Activated CD8-positive, alpha-beta memory T cell treated with anti-CD3 and anti-CD28 coated beads for 1 hour (primary cell): ENCODE data around the gene PHACTR2.
A peak's percentile ranks its signal among the peaks of the same experiment; 100 is the strongest.
"Not testable (repeated sequence)": the region's sequence is repeated elsewhere in the genome, so short reads cannot be mapped to it uniquely, and the experiment has no call there.

Experiments used
- DNase-seq, 2 donors: peaks; one replicate each; pipeline ENCODE4 v3.0.0-alpha.2; 2020; ENCODE audit warnings: low read depth in 1 of 2; ENCODE audit errors: extremely low read depth in 1 of 2

PHACTR2 gene

GRCh38 chr6:143677891-143678791 lies at the start of gene PHACTR2:
Gene PHACTR2, plus strand, starts transcription at chr6:143677965. Its CDS starts 199 bp downstream, at chr6:143678164.
- peak; percentile 1 to 17 for DNase-seq

GRCh38 chr6:143629104-143630080 lies 48.4 kb upstream of the PHACTR2 start:
- no peak for DNase-seq

- not testable (repeated sequence) for DNase-seq
These were observed 46.6 kb upstream of the PHACTR2 start for GRCh38 chr6:143631196-143631595.

- no peak for DNase-seq
These were observed 44.9 kb upstream of the PHACTR2 start for GRCh38 chr6:143632894-143633293.

GRCh38 chr6:143634486-143634885 lies 43.3 kb upstream of the PHACTR2 start:
- DNase-seq = no peak

- DNase-seq = no peak
These were observed 40.1 kb upstream of the PHACTR2 start for GRCh38 chr6:143637691-143638090.

- no peak for DNase-seq
These were observed 35.4 kb upstream of the PHACTR2 start for GRCh38 chr6:143642403-143642802.

- DNase-seq = no peak
These were observed 30.6 kb upstream of the PHACTR2 start for GRCh38 chr6:143647191-143647590.

- DNase-seq = no peak
These were observed 30.0 kb upstream of the PHACTR2 start for GRCh38 chr6:143647732-143648131.

GRCh38 chr6:143649319-143649718 lies 28.4 kb upstream of the PHACTR2 start:
- DNase-seq = not testable (repeated sequence)

- not testable (repeated sequence) for DNase-seq
These were observed 26.4 kb upstream of the PHACTR2 start for GRCh38 chr6:143651328-143651727.

- no peak for DNase-seq
These were observed 24.9 kb upstream of the PHACTR2 start for GRCh38 chr6:143652841-143653331.

- DNase-seq = no peak
These were observed 22.2 kb upstream of the PHACTR2 start for GRCh38 chr6:143655541-143655940.

- DNase-seq = no peak
These were observed 21.7 kb upstream of the PHACTR2 start for GRCh38 chr6:143656026-143656425.

GRCh38 chr6:143657809-143658208 lies 20.0 kb upstream of the PHACTR2 start:
- DNase-seq = no peak

- DNase-seq = not testable (repeated sequence)
These were observed 17.6 kb upstream of the PHACTR2 start for GRCh38 chr6:143660170-143660569.

- DNase-seq = no peak
These were observed 13.6 kb upstream of the PHACTR2 start for GRCh38 chr6:143664171-143664570.

- DNase-seq = not testable (repeated sequence)
These were observed 11.8 kb upstream of the PHACTR2 start for GRCh38 chr6:143666007-143666406.

GRCh38 chr6:143669483-143669882 lies 8.3 kb upstream of the PHACTR2 start:
- DNase-seq = not testable (repeated sequence)

GRCh38 chr6:143673669-143674068 lies 4.1 kb upstream of the PHACTR2 start:
- no peak for DNase-seq
